ENCODE data around the gene DRAM2. TPM values are rescaled to one million over a fixed set of nuclear protein-coding genes. Genes with fewer than 3 reads are reported as not detected.
A peak's percentile ranks its signal among the peaks of the same experiment; 100 is the strongest.

DRAM2 gene
- total RNA-seq, 1 donor from 2014 or later: 42.6 TPM

- no peaks in the 10 kb centered on the region for H3K9me3 Mint-ChIP-seq
- peaks cover 23% of the 10 kb centered on the region for H3K36me3 Mint-ChIP-seq
- H3K4me1 Mint-ChIP-seq (ENCODE audit: unreplicated experiment): peaks cover 7% of the 10 kb centered on the region
- H3K27ac Mint-ChIP-seq: peak overlapping the region; percentile 2
- DNase-seq (ENCODE audit: extremely low spot score, unreplicated experiment): no peak
- H3K27me3 Mint-ChIP-seq: no peaks in the 10 kb centered on the region
- TF ChIP-seq CTCF (conservative IDR thresholded peaks at IDR 0.05): no peak
- H3K4me3 Mint-ChIP-seq: no peak overlapping the region
These were observed 22.6 kb upstream of the DRAM2 start for GRCh38 chr1:111162488-111162880.

GRCh38 chr1:111161843-111162487 is 22.1 kb upstream of the DRAM2 start:
- no peak for TF ChIP-seq CTCF (conservative IDR thresholded peaks at IDR 0.05)
- Mint-ChIP-seq H3K9me3 (no peaks in the 10 kb centered on the region), H3K4me1 (ENCODE audit: unreplicated experiment) (peaks cover 7% of the 10 kb centered on the region), H3K27ac (peak overlapping the region; percentile 2), H3K4me3 (no peak overlapping the region), H3K36me3 (peaks cover 23% of the 10 kb centered on the region), H3K27me3 (no peaks in the 10 kb centered on the region)
- no peak for DNase-seq (ENCODE audit: extremely low spot score, unreplicated experiment)

- Mint-ChIP-seq H3K36me3 (peaks cover 53% of the 10 kb centered on the region), H3K4me3 (no peak overlapping the region), H3K27me3 (no peaks in the 10 kb centered on the region), H3K9me3 (no peaks in the 10 kb centered on the region), H3K27ac (no peak overlapping the region), H3K4me1 (ENCODE audit: unreplicated experiment) (peaks cover 7% of the 10 kb centered on the region)
- TF ChIP-seq CTCF (conservative IDR thresholded peaks at IDR 0.05): no peak
- DNase-seq (ENCODE audit: extremely low spot score, unreplicated experiment): no peak
These were observed 17.5 kb upstream of the DRAM2 start for GRCh38 chr1:111157431-111157830.

GRCh38 chr1:111154021-111154999 is 14.4 kb upstream of the DRAM2 start:
- no peak for DNase-seq (ENCODE audit: extremely low spot score, unreplicated experiment)
- Mint-ChIP-seq H3K9me3 (no peaks in the 10 kb centered on the region), H3K4me3 (peak overlapping the region; percentile 21), H3K36me3 (peaks cover 67% of the 10 kb centered on the region), H3K27ac (no peak overlapping the region), H3K27me3 (no peaks in the 10 kb centered on the region), H3K4me1 (ENCODE audit: unreplicated experiment) (no peaks in the 10 kb centered on the region)
- no peak for TF ChIP-seq CTCF (conservative IDR thresholded peaks at IDR 0.05)

GRCh38 chr1:111151838-111152237 is 11.9 kb upstream of the DRAM2 start:
- no peak for DNase-seq (ENCODE audit: extremely low spot score, unreplicated experiment)
- TF ChIP-seq CTCF (conservative IDR thresholded peaks at IDR 0.05): no peak
- no peak overlapping the region for H3K4me3 Mint-ChIP-seq
- no peaks in the 10 kb centered on the region for H3K4me1 Mint-ChIP-seq (ENCODE audit: unreplicated experiment)
- no peaks in the 10 kb centered on the region for H3K9me3 Mint-ChIP-seq
- no peaks in the 10 kb centered on the region for H3K27me3 Mint-ChIP-seq
- H3K27ac Mint-ChIP-seq: no peak overlapping the region
- peaks cover 70% of the 10 kb centered on the region for H3K36me3 Mint-ChIP-seq
